ENCODE results near the gene INTS11. TPM values are rescaled to one million over a fixed set of nuclear protein-coding genes. Genes with fewer than 3 reads are reported as not detected.

The INTS11 gene
- total and polyA plus RNA-seq, 10 donors: 89.2 to 203 (median 102) TPM

DNA sequence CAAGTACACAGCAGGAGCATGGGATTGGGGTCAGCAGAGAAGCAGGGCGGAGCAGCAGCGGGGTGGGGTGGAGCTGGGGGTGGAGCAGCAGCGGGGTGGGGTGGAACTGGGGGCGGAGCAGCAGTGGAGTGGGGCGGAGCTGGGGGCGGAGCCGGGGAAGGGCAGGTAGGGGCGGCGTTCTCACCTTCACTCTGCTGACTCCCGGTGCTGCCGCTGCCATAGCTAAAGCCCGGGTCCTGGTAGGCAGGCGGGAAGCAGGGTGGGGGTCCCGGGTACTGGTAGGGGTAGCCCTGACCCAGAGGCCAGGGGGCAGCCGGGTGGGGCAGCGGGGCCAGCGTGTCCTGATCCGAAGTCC, 13.3 kb upstream of the INTS11 start:
- no peaks in the 10 kb centered on the region for H3K9me3 ChIP-seq
- H3K27me3 ChIP-seq (replicated peaks in 1 of 7): no peaks in the 10 kb centered on the region
- TF ChIP-seq, protein P1, sequence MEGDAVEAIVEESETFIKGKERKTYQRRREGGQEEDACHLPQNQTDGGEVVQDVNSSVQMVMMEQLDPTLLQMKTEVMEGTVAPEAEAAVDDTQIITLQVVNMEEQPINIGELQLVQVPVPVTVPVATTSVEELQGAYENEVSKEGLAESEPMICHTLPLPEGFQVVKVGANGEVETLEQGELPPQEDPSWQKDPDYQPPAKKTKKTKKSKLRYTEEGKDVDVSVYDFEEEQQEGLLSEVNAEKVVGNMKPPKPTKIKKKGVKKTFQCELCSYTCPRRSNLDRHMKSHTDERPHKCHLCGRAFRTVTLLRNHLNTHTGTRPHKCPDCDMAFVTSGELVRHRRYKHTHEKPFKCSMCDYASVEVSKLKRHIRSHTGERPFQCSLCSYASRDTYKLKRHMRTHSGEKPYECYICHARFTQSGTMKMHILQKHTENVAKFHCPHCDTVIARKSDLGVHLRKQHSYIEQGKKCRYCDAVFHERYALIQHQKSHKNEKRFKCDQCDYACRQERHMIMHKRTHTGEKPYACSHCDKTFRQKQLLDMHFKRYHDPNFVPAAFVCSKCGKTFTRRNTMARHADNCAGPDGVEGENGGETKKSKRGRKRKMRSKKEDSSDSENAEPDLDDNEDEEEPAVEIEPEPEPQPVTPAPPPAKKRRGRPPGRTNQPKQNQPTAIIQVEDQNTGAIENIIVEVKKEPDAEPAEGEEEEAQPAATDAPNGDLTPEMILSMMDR (IDR thresholded peaks at IDR 0.05 in 8 of 11, conservative IDR thresholded peaks at IDR 0.05 in 3 of 11): no peak
- TF ChIP-seq POLR2AphosphoS5 (IDR thresholded peaks at IDR 0.05) (no peak), POLR2A (IDR thresholded peaks at IDR 0.05) (no peak)
- no peak for DNase-seq
- peaks cover 0 to 19% (median 4%) of the 10 kb centered on the region in 6 donors for H3K4me1 ChIP-seq
- no peak overlapping the region for H3K27ac ChIP-seq
- no peak overlapping the region for H3K4me3 ChIP-seq
- intact Hi-C loops (cut with DNase I; ENCODE audit: low total_unique reads): no loop called here
- WGBS, 5 donors: 82 to 95% (median 91%) methylated on average over 14 to 18 of the region's 18 CpGs
- peaks cover 0 to 67% (median 19%) of the 10 kb centered on the region in 6 donors for H3K36me3 ChIP-seq

DNA sequence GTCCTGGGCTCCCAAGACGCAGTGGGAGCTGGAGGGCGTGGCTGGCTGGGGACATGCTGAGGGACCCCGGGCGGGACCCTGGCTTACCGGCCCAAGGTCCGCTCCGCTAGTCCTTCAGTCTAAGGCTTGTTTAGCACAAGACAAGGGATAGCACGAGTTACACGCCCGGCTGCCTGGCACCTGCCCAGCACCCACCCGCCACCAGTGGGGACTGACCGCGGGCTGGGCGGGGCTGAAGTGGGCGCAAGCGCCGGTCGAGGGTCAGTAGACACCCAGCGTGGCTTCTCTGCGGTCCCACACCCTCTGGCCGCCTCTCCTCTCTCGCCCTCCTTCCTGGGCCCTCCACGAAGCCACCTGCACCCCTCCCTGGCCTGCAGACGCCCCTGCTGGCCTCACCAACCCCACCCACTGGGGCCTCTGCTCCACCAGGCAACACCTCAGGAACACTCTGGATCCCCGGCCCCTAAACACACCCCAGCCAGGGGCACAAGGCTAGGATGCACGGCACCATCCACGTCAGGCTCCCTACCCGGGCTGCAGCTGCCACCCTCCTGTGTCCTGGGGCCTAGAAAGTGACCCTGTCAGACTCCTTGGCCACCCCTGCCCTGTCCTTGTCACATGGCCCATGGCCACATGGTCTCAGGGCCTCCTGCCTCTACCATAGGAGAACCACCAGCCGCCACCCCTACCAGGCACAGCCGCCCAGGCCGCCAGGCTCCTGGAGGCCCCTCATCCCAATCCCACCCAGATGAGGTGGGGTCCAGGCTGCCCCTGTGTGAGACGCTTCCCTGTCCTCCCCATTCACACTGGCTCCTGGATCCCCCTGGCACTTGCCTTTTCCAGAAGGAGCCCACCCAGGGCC, 12.7 kb upstream of the INTS11 start:
- Histone ChIP-seq H3K9me3 (no peaks in the 10 kb centered on the region), H3K27me3 (replicated peaks in 1 of 7) (no peaks in the 10 kb centered on the region), H3K4me3 (no peak overlapping the region), H3K36me3 (peaks cover 0 to 64% (median 19%) of the 10 kb centered on the region in 6 donors), H3K27ac (no peak overlapping the region), H3K4me1 (peaks cover 0 to 19% (median 4%) of the 10 kb centered on the region in 6 donors)
- 93 to 98% (median 96%) methylated on average over 25 to 32 of the region's 32 CpGs for WGBS, 5 donors
- TF ChIP-seq POLR2AphosphoS5 (IDR thresholded peaks at IDR 0.05): no peak
- no peak for DNase-seq
- intact Hi-C loops (cut with DNase I; ENCODE audit: low total_unique reads): no loop called here

DNA sequence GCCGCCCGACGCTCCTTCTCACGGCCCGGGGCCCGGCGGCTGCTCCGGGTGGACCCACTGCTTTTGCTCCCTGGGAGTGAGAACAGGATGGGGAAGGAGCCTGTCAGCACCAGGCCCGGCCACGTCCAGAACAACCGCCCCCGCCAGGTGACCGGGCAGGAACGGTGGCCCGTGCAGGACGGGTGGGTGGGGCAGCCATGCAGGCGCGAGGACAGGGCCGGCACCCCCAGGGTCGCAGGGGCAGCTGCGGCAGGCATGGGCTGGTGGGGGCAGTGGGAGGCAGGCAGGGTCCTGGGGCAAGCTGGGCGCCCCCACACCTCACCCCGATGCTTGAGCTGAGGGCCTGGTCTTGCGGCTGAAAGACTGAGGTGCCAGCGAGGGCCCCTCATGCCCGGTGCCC, 12.0 kb upstream of the INTS11 start:
- 88 to 95% (median 92%) methylated on average over 16 to 26 of the region's 26 CpGs for WGBS, 5 donors
- no peak for TF ChIP-seq POLR2AphosphoS5 (IDR thresholded peaks at IDR 0.05)
- TF ChIP-seq, protein P1 (IDR thresholded peaks at IDR 0.05 in 8 of 11, conservative IDR thresholded peaks at IDR 0.05 in 3 of 11): no peak
- H3K36me3 ChIP-seq: peaks cover 0 to 57% (median 19%) of the 10 kb centered on the region in 6 donors
- no peaks in the 10 kb centered on the region for H3K27me3 ChIP-seq (replicated peaks in 1 of 7)
- no peaks in the 10 kb centered on the region for H3K9me3 ChIP-seq
- peaks cover 0 to 20% (median 5%) of the 10 kb centered on the region in 6 donors for H3K4me1 ChIP-seq
- no peak for DNase-seq
- H3K4me3 ChIP-seq: no peak overlapping the region
- intact Hi-C loops (cut with DNase I; ENCODE audit: low total_unique reads): no loop called here
- no peak overlapping the region for H3K27ac ChIP-seq

DNA sequence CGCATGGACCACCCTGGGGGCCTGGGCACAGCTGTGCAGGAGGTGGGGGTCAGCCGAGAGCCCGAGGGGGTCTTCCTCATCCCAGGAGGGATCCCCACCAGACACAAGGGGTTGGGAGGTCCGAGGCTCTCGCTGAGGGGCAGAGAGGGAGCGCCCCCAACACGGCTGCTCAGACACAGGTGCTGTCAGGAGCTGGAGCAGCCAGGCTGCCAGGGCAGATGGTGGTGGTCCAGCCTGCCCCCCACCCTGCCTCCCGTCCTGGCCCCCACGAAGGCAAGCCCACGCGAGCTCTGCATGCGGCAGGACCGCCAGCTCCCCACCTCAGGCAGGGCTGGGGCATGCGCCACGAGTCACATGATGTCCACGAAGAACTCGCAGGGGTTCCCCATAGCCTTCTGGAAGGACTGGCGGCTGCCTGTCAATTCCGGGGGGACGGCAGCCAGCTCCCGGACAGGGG, 11.4 kb upstream of the INTS11 start:
- TF ChIP-seq POLR2A (IDR thresholded peaks at IDR 0.05) (no peak), POLR2AphosphoS5 (IDR thresholded peaks at IDR 0.05) (no peak)
- TF ChIP-seq, protein P1 (IDR thresholded peaks at IDR 0.05 in 8 of 11, conservative IDR thresholded peaks at IDR 0.05 in 3 of 11): no peak
- Histone ChIP-seq H3K27ac (no peak overlapping the region), H3K4me3 (no peak overlapping the region), H3K9me3 (no peaks in the 10 kb centered on the region), H3K4me1 (peaks cover 0 to 27% (median 11%) of the 10 kb centered on the region in 6 donors), H3K27me3 (replicated peaks in 1 of 7) (no peaks in the 10 kb centered on the region), H3K36me3 (peaks cover 0 to 53% (median 19%) of the 10 kb centered on the region in 6 donors)
- intact Hi-C loops (cut with DNase I; ENCODE audit: low total_unique reads): no loop called here
- no peak for DNase-seq
- WGBS, 5 donors: 60 to 93% (median 91%) methylated on average over 3 to 21 of the region's 21 CpGs
